Fibroblast of pulmonary artery (primary cell): ENCODE measurements around the gene HAAO.

ENCODE experiments used
- DNase-seq: peaks from one replicate; pipeline ENCODE4 v3.0.0-alpha.2; 2010; ENCODE audit warnings: low read depth
- H3K4me3 ChIP-seq: replicated peaks from 2 replicates; pipeline ENCODE4 v1.5.1; 2011; ENCODE audit warnings: low read depth, mild to moderate bottlenecking, control low read depth, low read length, moderate library complexity
- TF ChIP-seq, protein P1 (sequence below): IDR thresholded peaks from 2 replicates; pipeline ENCODE4 v1.5.1; 2011; ENCODE audit warnings: mild to moderate bottlenecking, control low read depth, low read length, inconsistent platforms; ENCODE audit errors: missing control alignments

HAAO gene

GRCh38 chr2:42792583-42793333, at the start of gene HAAO:
HAAO (minus strand) TSS chr2:42792583; CDS start chr2:42792536, 47 bp downstream.
- peak within 1 kb of the TSS; percentile 35 for H3K4me3 ChIP-seq
- TF ChIP-seq, protein P1, sequence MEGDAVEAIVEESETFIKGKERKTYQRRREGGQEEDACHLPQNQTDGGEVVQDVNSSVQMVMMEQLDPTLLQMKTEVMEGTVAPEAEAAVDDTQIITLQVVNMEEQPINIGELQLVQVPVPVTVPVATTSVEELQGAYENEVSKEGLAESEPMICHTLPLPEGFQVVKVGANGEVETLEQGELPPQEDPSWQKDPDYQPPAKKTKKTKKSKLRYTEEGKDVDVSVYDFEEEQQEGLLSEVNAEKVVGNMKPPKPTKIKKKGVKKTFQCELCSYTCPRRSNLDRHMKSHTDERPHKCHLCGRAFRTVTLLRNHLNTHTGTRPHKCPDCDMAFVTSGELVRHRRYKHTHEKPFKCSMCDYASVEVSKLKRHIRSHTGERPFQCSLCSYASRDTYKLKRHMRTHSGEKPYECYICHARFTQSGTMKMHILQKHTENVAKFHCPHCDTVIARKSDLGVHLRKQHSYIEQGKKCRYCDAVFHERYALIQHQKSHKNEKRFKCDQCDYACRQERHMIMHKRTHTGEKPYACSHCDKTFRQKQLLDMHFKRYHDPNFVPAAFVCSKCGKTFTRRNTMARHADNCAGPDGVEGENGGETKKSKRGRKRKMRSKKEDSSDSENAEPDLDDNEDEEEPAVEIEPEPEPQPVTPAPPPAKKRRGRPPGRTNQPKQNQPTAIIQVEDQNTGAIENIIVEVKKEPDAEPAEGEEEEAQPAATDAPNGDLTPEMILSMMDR = no peak
- DNase-seq = no peak

DNA sequence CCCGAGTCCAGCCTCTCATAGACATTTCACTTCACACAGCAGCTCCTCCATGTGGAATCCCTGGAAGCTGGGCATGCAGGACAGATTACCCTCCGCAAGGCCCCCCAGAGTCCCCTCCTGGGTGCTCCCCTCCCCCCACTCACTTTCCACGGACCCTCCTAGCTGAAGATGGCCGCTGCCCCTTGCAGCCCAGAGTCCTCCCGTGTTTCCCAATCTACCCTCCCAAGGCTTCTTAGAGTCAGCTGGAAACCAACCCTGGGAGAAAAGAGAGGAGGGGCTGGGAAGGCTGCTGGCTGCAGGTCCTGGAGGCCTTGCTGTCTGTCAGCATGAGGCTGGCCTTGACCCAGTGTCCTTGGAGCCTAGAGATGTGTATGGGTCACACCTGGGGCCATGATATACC, 49.0 kb upstream of the HAAO start:
- DNase-seq = no peak
- TF ChIP-seq, protein P1 = no peak
- H3K4me3 ChIP-seq = no peak overlapping the region

GRCh38 chr2:42840760-42841159, 48.4 kb upstream of the HAAO start:
- TF ChIP-seq, protein P1 = no peak
- H3K4me3 ChIP-seq = no peak overlapping the region
- DNase-seq = no peak

- TF ChIP-seq, protein P1 = no peak
- no peak overlapping the region for H3K4me3 ChIP-seq
- peak; percentile 13 for DNase-seq
Measured at GRCh38 chr2:42839809-42840501, 47.6 kb upstream of the HAAO start.

- DNase-seq = no peak
- TF ChIP-seq, protein P1 = no peak
- H3K4me3 ChIP-seq = no peak overlapping the region
Measured at GRCh38 chr2:42838133-42838532, 45.8 kb upstream of the HAAO start.

GRCh38 chr2:42835577-42836371, 43.4 kb upstream of the HAAO start:
- no peak overlapping the region for H3K4me3 ChIP-seq
- DNase-seq = peak; percentile 100
- TF ChIP-seq, protein P1 = no peak
